Epithelial cell of esophagus (primary cell): ENCODE results near the gene HSFX3.
"Not testable (repeated sequence)": the region's sequence is repeated elsewhere in the genome, so short reads cannot be mapped to it uniquely, and the experiment has no call there.

Experiments
- DNase-seq: peaks from one replicate; pipeline ENCODE4 v3.0.0; 2010; ENCODE audit warnings: low read depth
- H3K4me3 ChIP-seq: 2 replicates; pipeline ENCODE4 v1.5.1; 2011; ENCODE audit warnings: mild to moderate bottlenecking, low read length, control low read depth
- CTCF ChIP-seq: IDR thresholded peaks from 2 replicates; pipeline ENCODE4 v1.5.1; 2011; ENCODE audit warnings: low read depth, mild to moderate bottlenecking, low read length, control low read depth, inconsistent platforms; ENCODE audit not compliant: insufficient read depth; ENCODE audit errors: missing control alignments

The HSFX3 gene

GRCh38 chrX:149549701-149550100 lies at the start of gene HSFX3:
Gene HSFX3 (minus strand): TSS chrX:149549924. CDS start chrX:149549852, 72 bp downstream.
- not testable (repeated sequence) for DNase-seq, H3K4me3 ChIP-seq

- H3K4me3 ChIP-seq, DNase-seq: not testable (repeated sequence)
These were observed 48.9 kb upstream of the HSFX3 start for GRCh38 chrX:149598603-149599002.

DNA sequence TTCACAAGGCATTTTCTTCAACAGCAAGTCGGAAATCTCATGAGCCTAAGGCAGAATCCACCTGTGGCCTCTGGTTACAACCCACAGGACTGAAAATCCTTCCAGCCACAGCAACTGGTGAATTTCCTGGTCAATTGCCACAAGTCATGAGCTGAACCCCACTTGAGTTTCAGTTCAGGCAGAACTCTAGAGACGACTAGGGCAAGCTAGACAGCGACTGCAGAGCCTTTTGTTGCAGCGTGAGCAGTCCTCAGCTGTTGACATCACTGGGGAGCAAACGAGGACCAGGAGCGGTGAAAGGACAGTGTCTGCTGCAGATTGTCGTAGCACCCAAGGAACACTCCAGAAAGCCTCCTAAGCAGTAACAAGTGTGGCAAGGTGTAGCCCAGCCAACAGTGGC lies 46.2 kb upstream of the HSFX3 start:
- not testable (repeated sequence) for DNase-seq, H3K4me3 ChIP-seq

DNA sequence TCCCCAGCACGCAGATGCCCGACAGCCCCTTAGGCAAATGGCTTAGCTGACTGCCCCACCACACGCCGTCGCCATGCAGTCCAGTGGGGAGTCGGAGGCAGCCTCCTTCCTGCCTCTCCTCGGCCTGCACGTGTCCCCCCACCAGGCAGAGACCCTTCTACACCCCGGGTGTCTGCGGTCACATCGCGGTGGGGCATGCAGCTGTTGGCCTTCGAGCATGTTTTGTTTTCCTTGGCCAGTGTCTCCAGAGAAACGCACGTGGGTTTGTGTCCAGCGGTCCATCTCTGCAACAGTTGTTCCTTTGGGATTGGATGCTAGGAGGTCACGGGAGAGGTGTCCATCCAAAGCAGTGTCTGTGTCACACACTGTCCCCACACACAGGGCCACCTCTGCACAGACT lies 45.5 kb upstream of the HSFX3 start, which contains the start of gene HSFX2:
TSS of gene HSFX2 (minus strand) at position 101 of the 400 bp plus-strand sequence. CDS start 614 bp downstream, outside the sequence.
- not testable (repeated sequence) for DNase-seq, H3K4me3 ChIP-seq

- DNase-seq, H3K4me3 ChIP-seq: not testable (repeated sequence)
These were observed 41.3 kb upstream of the HSFX3 start for GRCh38 chrX:149590993-149591392.

DNA sequence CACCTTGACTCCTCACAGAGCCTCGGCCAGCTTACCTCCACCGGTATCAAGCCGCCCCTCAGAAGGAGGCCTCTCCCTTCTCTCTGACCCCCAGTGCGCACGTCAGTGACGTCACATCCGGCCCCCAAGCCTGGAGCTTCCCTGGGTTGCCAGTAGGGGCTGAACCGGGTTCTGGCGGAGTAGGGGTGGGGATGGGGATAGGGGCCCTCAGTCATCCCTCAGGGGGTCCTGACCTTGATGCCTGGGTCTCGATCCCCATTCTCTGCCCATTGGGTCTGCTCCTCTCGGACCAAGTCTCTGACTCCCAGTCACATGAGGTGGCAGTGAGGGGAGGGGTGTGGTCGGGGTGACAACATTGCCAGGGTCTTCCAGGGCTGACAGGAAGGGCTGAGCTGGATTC lies 37.6 kb upstream of the HSFX3 start, which contains the start of gene MAGEA9B:
TSS of gene MAGEA9B (minus strand) at position 101 of the 400 bp plus-strand sequence. CDS start 4,280 bp downstream, outside the sequence.
- DNase-seq = not testable (repeated sequence)

DNA sequence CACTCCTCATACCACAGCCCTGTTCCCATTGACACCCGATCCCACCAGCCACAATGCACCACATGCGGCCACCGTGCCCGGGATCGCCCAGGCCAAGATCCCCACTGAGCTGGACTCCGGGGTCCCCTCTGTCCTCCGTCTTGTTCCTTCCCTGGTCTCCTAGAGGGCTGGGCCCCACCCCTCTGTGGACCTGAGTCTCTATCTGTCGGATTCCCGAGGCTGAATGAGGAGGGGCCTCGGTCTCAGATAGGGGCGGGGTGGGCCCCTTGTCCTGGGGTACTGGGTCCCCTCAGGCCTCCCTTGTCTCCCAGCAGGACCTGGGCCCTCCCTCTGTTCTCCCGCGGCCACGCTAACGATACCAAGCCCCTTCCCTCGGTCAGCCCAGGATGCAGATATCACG lies 35.9 kb upstream of the HSFX3 start:
- not testable (repeated sequence) for H3K4me3 ChIP-seq, DNase-seq

More for the DNA sequence above, 37.6 kb upstream of the HSFX3 start, which contains the start of gene MAGEA9B:
- not testable (repeated sequence) for H3K4me3 ChIP-seq

DNA sequence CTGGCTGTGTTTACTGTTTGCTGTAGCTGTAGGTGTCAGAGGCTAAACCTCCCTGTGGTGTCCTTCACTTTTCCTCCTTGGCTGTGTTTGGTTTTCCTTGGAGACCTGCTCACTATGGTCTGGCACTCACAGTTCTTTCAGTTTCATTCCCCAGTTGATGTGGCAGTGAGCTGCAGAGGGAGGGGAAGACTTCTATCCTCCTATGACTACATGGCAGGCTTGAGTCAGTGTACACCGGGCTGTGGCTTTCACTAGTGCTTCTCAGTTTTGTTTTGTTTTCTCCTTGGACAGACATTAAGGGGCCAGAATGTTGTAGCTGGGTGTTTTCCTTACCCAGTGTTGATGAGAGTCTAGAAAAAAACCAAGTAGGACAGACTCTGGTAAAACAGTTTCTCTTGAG lies 23.7 kb upstream of the HSFX3 start:
- H3K4me3 ChIP-seq, DNase-seq: not testable (repeated sequence)

DNA sequence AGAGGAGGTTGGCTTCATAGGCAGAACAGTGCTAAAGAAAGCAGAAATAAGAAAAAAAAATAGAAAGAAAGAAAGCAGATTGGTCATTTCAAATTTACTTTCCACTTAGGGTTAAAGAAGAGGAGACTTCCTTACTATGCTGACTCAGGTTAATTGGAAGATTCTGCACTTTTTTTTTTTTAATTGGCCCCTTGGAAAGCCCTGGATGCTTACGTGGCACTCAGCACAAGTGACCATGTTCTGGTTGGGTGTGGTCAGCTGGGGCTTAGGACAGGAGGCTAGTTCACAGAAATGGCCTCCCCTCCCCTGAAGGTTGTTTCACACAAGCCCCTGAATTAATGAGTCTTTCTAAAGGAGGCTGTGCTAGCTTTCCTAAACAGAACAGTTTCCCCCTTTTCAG lies 23.0 kb upstream of the HSFX3 start:
- no peak overlapping the region for H3K4me3 ChIP-seq
- TF ChIP-seq CTCF = no peak
- DNase-seq = no peak

GRCh38 chrX:149571770-149572169 lies 22.0 kb upstream of the HSFX3 start:
- no peak for DNase-seq
- TF ChIP-seq CTCF = no peak
- no peak overlapping the region for H3K4me3 ChIP-seq

- no peak for TF ChIP-seq CTCF
- DNase-seq = peak; percentile 92
- H3K4me3 ChIP-seq = no peak overlapping the region
These were observed 20.9 kb upstream of the HSFX3 start for GRCh38 chrX:149570668-149571067.

GRCh38 chrX:149569770-149570169 lies 20.0 kb upstream of the HSFX3 start:
- no peak for TF ChIP-seq CTCF
- H3K4me3 ChIP-seq = no peak overlapping the region
- peak; percentile 11 for DNase-seq
